GM19193 (cell line): ENCODE results near the gene S100PBP.

Experiments
- POLR2A ChIP-seq: IDR thresholded peaks from 4 replicates; pipeline ENCODE4 v1.6.1; 2011; ENCODE audit not compliant: insufficient read depth, insufficient read length; ENCODE audit errors: extremely low read depth

Gene S100PBP

DNA sequence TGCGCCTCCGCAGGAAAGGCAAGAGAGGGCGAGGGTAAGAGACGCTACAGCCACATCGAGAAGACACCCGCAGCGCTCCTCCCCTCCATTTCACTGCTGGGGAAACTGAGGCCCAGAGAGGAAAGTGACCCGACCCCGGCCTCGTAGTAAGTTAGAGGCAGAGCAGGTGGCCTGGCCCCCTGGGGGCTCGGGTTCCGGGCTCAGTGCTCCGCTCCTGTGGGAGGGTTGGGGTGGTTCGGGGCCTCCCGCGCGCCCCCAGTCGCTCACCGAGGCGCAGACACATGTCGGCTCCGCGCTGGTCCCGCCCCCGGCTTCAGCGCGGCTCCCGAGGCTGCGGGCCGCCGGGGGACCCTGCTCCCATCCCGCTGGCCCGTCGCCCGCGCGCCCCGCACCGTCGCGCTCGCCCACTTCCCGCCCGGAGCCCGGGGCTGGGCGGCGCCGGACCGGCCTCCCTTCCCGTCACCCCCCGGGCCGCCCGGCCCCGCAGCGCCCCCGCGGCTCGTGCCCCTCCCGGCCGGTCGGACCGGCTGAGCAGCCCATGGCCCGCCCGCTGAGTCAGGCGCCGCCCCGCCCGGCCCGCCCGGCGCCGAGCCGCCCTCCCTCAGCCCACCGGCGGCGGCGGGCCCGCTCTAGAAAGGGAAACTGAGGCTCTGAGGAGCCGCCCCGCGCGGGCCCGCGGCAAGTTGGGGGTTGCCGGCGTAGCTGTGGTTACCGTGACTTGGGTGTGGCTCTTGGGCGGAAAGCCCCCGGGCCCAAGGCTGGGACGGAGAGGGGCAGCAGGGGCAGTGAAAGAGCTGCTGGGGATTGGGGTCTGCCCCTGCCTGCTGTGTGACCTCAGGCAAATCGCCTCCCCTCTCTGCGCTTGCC is 83.7 kb downstream of the S100PBP start, which contains the start of gene TMEM54:
Gene TMEM54 (minus strand): TSS at position 434 of the 867 bp plus-strand sequence. CDS start 151 bp downstream, at position 283.
- no peak for TF ChIP-seq POLR2A

DNA sequence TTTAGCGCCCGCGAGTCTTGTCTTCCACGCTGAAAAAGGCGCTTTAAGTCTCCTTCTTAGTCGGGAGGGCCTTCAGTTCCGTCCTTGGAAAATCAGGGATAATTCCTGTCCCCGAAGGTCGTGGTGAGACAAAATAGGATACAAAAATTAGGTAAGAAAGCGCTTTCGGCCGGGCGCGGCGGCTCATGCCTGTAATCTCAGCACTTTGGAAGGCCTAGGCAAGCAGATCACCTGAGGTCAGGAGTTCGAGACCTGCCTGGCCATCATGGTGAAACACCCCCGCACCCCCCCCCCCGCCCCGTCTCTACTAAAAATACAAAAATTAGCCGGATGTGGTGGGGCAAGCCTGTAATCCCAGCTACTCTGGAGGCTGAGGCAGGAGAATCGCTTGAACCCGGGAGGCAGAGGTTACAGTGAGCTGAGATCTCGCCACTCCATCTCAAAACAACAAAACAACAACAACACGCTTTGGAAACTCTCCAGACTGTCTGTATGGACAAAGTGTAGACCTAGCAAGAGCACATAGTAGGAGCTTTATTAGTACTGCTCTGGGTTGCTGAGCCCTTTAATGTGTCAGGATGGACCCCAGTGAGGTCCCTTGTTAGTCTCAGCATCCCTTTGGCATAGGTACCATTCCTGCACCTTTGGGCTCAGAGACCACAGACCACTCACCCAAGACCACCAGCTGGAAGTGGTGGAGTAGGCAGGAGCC is 84.5 kb downstream of the S100PBP start:
- no peak for TF ChIP-seq POLR2A

DNA sequence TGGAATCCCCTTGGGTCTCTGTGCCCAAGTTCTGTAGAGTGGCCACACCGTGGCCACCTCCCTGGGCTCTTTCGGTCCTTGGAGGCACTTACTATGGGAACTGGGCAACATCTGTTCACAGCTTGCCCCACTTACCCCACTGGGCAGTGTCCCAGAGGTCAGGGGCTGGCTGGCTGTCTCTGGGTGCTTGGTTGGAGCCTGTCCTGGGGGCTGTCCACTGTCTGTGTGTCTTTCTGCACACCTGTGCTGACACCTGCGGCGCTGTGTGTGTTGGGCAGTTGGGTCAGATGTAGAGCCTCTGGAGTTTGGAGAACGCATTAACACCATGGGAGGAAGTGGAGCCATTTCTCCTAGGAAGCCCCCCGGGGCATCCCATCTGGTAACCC is 85.1 kb downstream of the S100PBP start:
- no peak for TF ChIP-seq POLR2A

DNA sequence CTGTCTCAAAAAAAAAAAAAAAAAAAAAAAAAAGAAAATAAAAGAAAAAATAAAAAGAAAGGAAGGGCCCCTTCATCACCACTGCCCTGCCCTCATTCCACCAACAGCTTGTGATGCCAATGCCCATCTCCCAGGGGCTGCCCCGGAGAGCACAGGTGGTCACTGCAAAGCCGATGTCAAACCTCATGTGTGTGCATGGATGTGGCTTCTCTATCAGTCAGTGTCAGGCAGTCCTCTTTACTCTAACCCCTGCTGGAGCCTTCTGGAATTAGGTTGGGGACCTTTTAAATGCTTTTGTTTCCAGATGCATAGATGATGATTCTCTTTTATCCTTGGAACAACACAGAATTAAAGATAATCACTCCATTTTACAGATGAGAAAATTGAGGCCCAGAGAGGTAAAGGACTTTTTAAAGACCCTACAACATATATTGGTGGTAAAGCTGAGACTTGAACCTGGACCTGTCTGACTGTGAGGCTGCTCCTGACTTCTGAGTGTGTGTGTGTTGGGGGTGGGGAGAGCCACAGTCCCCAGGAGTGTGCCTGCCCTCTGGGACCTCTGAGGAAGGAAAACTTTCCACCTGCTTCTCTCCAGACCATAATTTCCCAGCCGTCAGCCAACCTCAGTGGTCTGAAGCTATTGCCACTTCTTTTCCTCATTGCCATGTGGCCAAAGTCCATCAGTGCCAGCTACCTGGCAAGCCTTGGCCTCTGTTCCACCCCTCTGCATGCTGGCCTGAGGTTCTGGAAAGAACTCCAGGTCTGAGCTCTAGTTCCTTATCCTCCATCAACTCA is 86.7 kb downstream of the S100PBP start:
- TF ChIP-seq POLR2A: no peak

DNA sequence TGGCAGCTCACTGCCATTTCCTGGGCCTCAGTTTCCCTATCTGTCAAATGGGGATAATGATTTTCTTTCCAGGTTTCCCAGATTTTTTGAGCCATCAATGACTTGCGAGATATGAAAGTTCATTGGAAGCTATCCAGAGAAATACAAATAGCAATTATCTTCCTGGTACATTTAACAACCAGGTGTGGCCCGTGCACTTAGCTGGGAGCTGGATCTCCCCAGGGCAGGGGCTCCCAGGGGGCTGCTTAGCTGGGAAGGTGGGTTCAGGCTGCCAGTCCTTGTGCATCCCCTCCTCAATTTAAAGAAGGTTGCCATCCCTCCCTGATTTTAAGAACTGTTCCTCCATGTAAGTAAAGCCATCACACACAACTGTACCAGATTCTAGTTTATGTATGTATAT is 87.3 kb downstream of the S100PBP start:
- TF ChIP-seq POLR2A: no peak

DNA sequence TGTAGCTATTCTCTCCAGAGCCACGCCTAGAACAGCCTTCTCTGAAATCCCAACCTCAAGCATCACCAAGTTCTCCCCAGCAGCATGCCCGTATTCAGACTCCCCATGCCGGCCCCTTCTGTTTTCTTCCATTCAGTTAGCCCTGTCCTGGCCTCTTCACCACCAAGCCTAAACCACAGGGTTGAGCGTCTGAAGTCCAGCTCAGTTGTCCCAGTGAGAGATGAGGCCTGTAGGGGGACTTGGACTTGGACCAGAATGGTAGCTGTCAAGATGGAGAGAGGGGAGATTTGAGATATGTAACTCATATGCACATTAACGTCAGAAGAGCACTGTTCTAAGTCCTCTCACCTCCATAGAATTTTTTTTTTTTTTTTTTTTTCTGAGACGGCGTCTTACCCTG is 89.2 kb downstream of the S100PBP start:
- TF ChIP-seq POLR2A: no peak

DNA sequence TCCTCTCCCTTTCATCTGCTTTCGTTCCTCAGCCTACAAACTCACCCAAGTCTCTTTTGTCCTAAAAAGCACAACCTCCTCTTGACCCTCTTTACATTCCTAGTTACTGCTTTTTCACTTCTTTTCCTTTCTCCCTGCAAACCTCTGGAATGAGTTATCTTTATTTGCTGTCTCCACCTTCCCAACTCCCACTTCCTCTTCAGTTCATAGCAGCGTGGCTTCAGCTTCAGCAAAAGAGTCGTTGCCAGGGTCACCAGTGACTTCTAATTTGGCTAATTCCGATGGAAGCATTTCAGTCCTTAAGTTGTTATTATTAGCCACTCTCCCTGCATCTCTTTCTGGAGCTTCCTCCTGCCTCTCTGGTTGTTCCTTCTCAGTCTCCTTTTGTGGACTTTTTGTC is 90.0 kb downstream of the S100PBP start:
- no peak for TF ChIP-seq POLR2A
